ENCODE measurements around the gene FXR2. TPM values are rescaled to one million over a fixed set of nuclear protein-coding genes. Genes with fewer than 3 reads are reported as not detected.
A peak's percentile ranks its signal among the peaks of the same experiment; 100 is the strongest.

FXR2 gene
- total and polyA plus RNA-seq, 2 donors (not counting 1 experiment from before 2014, with no cell fraction given) = 22.0 to 46.6 TPM

- peak overlapping the region; percentile 66 for H3K9ac ChIP-seq (ENCODE audit: insufficient read depth, low read length)
- peak in 1 of 2 donors; percentile 1 for TF ChIP-seq CTCF (conservative IDR thresholded peaks at IDR 0.05 in 1 of 2, IDR thresholded peaks at IDR 0.05 in 1 of 2; ENCODE audit: low read depth in 1 of 2, low read length in 2 of 2)
- TF ChIP-seq EZH2 (IDR thresholded peaks at IDR 0.05; ENCODE audit: low read length, missing control alignments) = no peak
These were observed 65.2 kb downstream of the FXR2 start for GRCh38 chr17:7549401-7550055.

GRCh38 chr17:7548585-7549400 lies 65.9 kb downstream of the FXR2 start, which contains the start of gene TNFSF12:
Gene TNFSF12, plus strand, starts transcription at chr17:7549058. Its CDS starts 96 bp downstream, at chr17:7549154.
- H3K9ac ChIP-seq (ENCODE audit: insufficient read depth, low read length) = peak within 1 kb of the TSS; percentile 66
- H3K4me3 ChIP-seq (replicated peaks in 1 of 4; ENCODE audit: control extremely low read depth in 1 of 4, insufficient read depth in 1 of 4, low read depth in 3 of 4, low read length in 4 of 4) = peak within 1 kb of the TSS; percentile 51 to 73 (median 60)
- H3K27me3 ChIP-seq (ENCODE audit: control insufficient read depth, insufficient read depth, low read length) = no peaks in the 10 kb centered on the region
- H3K27ac ChIP-seq (ENCODE audit: insufficient read depth, low read length) = no peak within 1 kb of the TSS
- peak within 1 kb of the TSS; percentile 95 for H3K4me2 ChIP-seq (ENCODE audit: extremely low read depth, insufficient read depth, low read length)
- DNase-seq (ENCODE audit: low read depth in 2 of 2) = peak; percentile 25 to 38
- H3K4me1 ChIP-seq (ENCODE audit: control insufficient read depth, extremely low read depth, insufficient read depth, low read length) = peaks cover 4% of the 10 kb centered on the region
- H3K36me3 ChIP-seq (ENCODE audit: control insufficient read depth, insufficient read depth, low read length) = no peaks in the 10 kb centered on the region
- H3K79me2 ChIP-seq (ENCODE audit: control insufficient read depth, insufficient read depth, low read length) = no peaks in the 10 kb centered on the region
- no peak for TF ChIP-seq EZH2 (IDR thresholded peaks at IDR 0.05; ENCODE audit: low read length, missing control alignments)
- peak; percentile 14 for TF ChIP-seq CTCF (conservative IDR thresholded peaks at IDR 0.05 in 1 of 2, IDR thresholded peaks at IDR 0.05 in 1 of 2; ENCODE audit: low read depth in 1 of 2, low read length in 2 of 2)
- no peaks in the 10 kb centered on the region for H4K20me1 ChIP-seq (ENCODE audit: control insufficient read depth, extremely low read depth, insufficient read depth, low read length)
- no peaks in the 10 kb centered on the region for H3K9me3 ChIP-seq (ENCODE audit: control insufficient read depth, insufficient read depth, low read depth, low read length)
- H2AFZ ChIP-seq (ENCODE audit: low read length) = peak within 1 kb of the TSS; percentile 87

More at GRCh38 chr17:7549401-7550055, 65.2 kb downstream of the FXR2 start:
- Histone ChIP-seq H3K9me3 (ENCODE audit: control insufficient read depth, insufficient read depth, low read depth, low read length) (no peaks in the 10 kb centered on the region), H4K20me1 (ENCODE audit: control insufficient read depth, extremely low read depth, insufficient read depth, low read length) (no peaks in the 10 kb centered on the region), H3K4me2 (ENCODE audit: extremely low read depth, insufficient read depth, low read length) (peak overlapping the region; percentile 95), H3K36me3 (ENCODE audit: control insufficient read depth, insufficient read depth, low read length) (no peaks in the 10 kb centered on the region), H3K27me3 (ENCODE audit: control insufficient read depth, insufficient read depth, low read length) (no peaks in the 10 kb centered on the region), H2AFZ (ENCODE audit: low read length) (peak overlapping the region; percentile 84), H3K79me2 (ENCODE audit: control insufficient read depth, insufficient read depth, low read length) (no peaks in the 10 kb centered on the region), H3K4me3 (replicated peaks in 1 of 4; ENCODE audit: control extremely low read depth in 1 of 4, insufficient read depth in 1 of 4, low read depth in 3 of 4, low read length in 4 of 4) (peak overlapping the region; percentile 51 to 73 (median 54)), H3K27ac (ENCODE audit: insufficient read depth, low read length) (no peak overlapping the region), H3K4me1 (ENCODE audit: control insufficient read depth, extremely low read depth, insufficient read depth, low read length) (peaks cover 4% of the 10 kb centered on the region)
- peak in 1 of 2 donors; percentile 10 for DNase-seq (ENCODE audit: low read depth in 2 of 2)

GRCh38 chr17:7544911-7545310 lies 69.8 kb downstream of the FXR2 start:
- Histone ChIP-seq H3K4me1 (ENCODE audit: control insufficient read depth, extremely low read depth, insufficient read depth, low read length) (peaks cover 4% of the 10 kb centered on the region), H3K36me3 (ENCODE audit: control insufficient read depth, insufficient read depth, low read length) (no peaks in the 10 kb centered on the region), H3K9me3 (ENCODE audit: control insufficient read depth, insufficient read depth, low read depth, low read length) (no peaks in the 10 kb centered on the region), H3K27ac (ENCODE audit: insufficient read depth, low read length) (no peak overlapping the region), H3K4me3 (replicated peaks in 1 of 4; ENCODE audit: control extremely low read depth in 1 of 4, insufficient read depth in 1 of 4, low read depth in 3 of 4, low read length in 4 of 4) (no peak overlapping the region), H3K9ac (ENCODE audit: insufficient read depth, low read length) (no peak overlapping the region), H2AFZ (ENCODE audit: low read length) (no peak overlapping the region), H4K20me1 (ENCODE audit: control insufficient read depth, extremely low read depth, insufficient read depth, low read length) (no peaks in the 10 kb centered on the region), H3K4me2 (ENCODE audit: extremely low read depth, insufficient read depth, low read length) (no peak overlapping the region), H3K79me2 (ENCODE audit: control insufficient read depth, insufficient read depth, low read length) (no peaks in the 10 kb centered on the region), H3K27me3 (ENCODE audit: control insufficient read depth, insufficient read depth, low read length) (no peaks in the 10 kb centered on the region)
- TF ChIP-seq CTCF (conservative IDR thresholded peaks at IDR 0.05 in 1 of 2, IDR thresholded peaks at IDR 0.05 in 1 of 2; ENCODE audit: low read depth in 1 of 2, low read length in 2 of 2) = no peak
- no peak for DNase-seq (ENCODE audit: low read depth in 2 of 2)
